Astrocyte (in vitro differentiated cells and primary cell): Measurements from ENCODE around the gene SNX3. TPM values are rescaled to one million over a fixed set of nuclear protein-coding genes. Genes with fewer than 3 reads are reported as not detected.
A peak's percentile ranks its signal among the peaks of the same experiment; 100 is the strongest.

Source experiments
- DNase-seq: peaks from one replicate; pipeline ENCODE4 v3.0.0-alpha.2; 2010; ENCODE audit warnings: low read depth
- FAIRE-seq: peaks from 2 replicates; lab custom pipeline; 2011; peaks lifted over from hg19 to GRCh38; lab: Jason Lieb, UNC
- H2AFZ ChIP-seq: 2 replicates; pipeline ENCODE4 v1.6.0; 2012; ENCODE audit warnings: low read depth, low read length, inconsistent platforms
- H3K27ac ChIP-seq: 2 replicates; pipeline ENCODE4 v1.5.1; 2011; ENCODE audit warnings: low read depth, low read length, inconsistent platforms
- H3K27me3 ChIP-seq: 2 replicates; pipeline ENCODE4 v1.6.0; 2011; ENCODE audit warnings: low read length, inconsistent platforms; ENCODE audit not compliant: insufficient read depth
- H3K36me3 ChIP-seq: 2 replicates; pipeline ENCODE4 v1.5.1; 2011; ENCODE audit warnings: low read length, inconsistent platforms; ENCODE audit not compliant: insufficient read depth
- H3K4me1 ChIP-seq: 2 replicates; pipeline ENCODE4 v1.5.1; 2011; ENCODE audit warnings: low read length, inconsistent platforms; ENCODE audit not compliant: insufficient read depth
- H3K4me2 ChIP-seq: 2 replicates; pipeline ENCODE4 v1.6.0; 2012; ENCODE audit warnings: low read length, inconsistent platforms
- H3K4me3 ChIP-seq: 2 replicates; pipeline ENCODE4 v1.5.1; 2011; ENCODE audit warnings: low read depth, mild to moderate bottlenecking, low read length, inconsistent platforms; ENCODE audit not compliant: insufficient read depth
- H3K79me2 ChIP-seq: 2 replicates; pipeline ENCODE4 v1.6.0; 2012; ENCODE audit warnings: mild to moderate bottlenecking, low read length, inconsistent platforms; ENCODE audit not compliant: insufficient read depth
- H3K9ac ChIP-seq: 2 replicates; pipeline ENCODE4 v1.6.0; 2012; ENCODE audit warnings: mild to moderate bottlenecking, low read length, inconsistent platforms
- H3K9me3 ChIP-seq: 2 replicates; pipeline ENCODE4 v1.5.1; 2012; ENCODE audit warnings: low read depth, mild to moderate bottlenecking, low read length, inconsistent platforms; ENCODE audit not compliant: insufficient read depth
- H4K20me1 ChIP-seq: 2 replicates; pipeline ENCODE4 v1.6.0; 2012; ENCODE audit warnings: low read length, inconsistent platforms; ENCODE audit not compliant: insufficient read depth
- H3K27ac Mint-ChIP-seq: one replicate; pipeline ENCODE4 v1.8.0; 2021; ENCODE audit warnings: mild to moderate bottlenecking, mixed read lengths; ENCODE audit not compliant: unreplicated experiment
- H3K27me3 Mint-ChIP-seq: one replicate; pipeline ENCODE4 v1.8.0; 2021; ENCODE audit warnings: low read depth, mixed read lengths; ENCODE audit not compliant: unreplicated experiment
- H3K36me3 Mint-ChIP-seq: one replicate; pipeline ENCODE4 v1.8.0; 2021; ENCODE audit warnings: low read depth, mixed read lengths; ENCODE audit not compliant: unreplicated experiment
- H3K4me1 Mint-ChIP-seq: one replicate; pipeline ENCODE4 v1.8.0; 2021; ENCODE audit warnings: low read depth, mixed read lengths; ENCODE audit not compliant: unreplicated experiment
- H3K4me3 Mint-ChIP-seq: one replicate; pipeline ENCODE4 v1.8.0; 2021; ENCODE audit warnings: mild to moderate bottlenecking, moderate library complexity, mixed read lengths; ENCODE audit not compliant: unreplicated experiment
- H3K9me3 Mint-ChIP-seq: one replicate; pipeline ENCODE4 v1.8.0; 2021; ENCODE audit warnings: mild to moderate bottlenecking, mixed read lengths; ENCODE audit not compliant: unreplicated experiment
- CTCF ChIP-seq: IDR thresholded peaks from 2 replicates; pipeline ENCODE4 v1.5.1; 2011; ENCODE audit warnings: low read depth, mild to moderate bottlenecking, inconsistent platforms, low read length, moderate library complexity; ENCODE audit not compliant: insufficient read depth
- EZH2 ChIP-seq: IDR thresholded peaks from 2 replicates; pipeline ENCODE4 v1.6.1; 2012; ENCODE audit warnings: mild to moderate bottlenecking, low read length, inconsistent platforms; ENCODE audit not compliant: insufficient read depth
- total RNA-seq: library from RNA; stranded (reverse); gene quantifications from 2 replicates; pipeline ENCODE4 v1.2.1, GENCODE V29; 2021

Gene SNX3
- total RNA-seq, 1 donor from 2014 or later: 165 TPM

- Histone ChIP-seq H3K9ac (no peak overlapping the region), H3K4me3 (no peak overlapping the region), H3K4me2 (peak overlapping the region; percentile 19), H2AFZ (no peak overlapping the region), H3K4me1 (no peaks in the 10 kb centered on the region), H3K36me3 (no peaks in the 10 kb centered on the region), H3K27ac (no peak overlapping the region), H4K20me1 (no peaks in the 10 kb centered on the region), H3K9me3 (no peaks in the 10 kb centered on the region), H3K27me3 (peaks cover 69% of the 10 kb centered on the region), H3K79me2 (no peaks in the 10 kb centered on the region)
- Mint-ChIP-seq H3K27me3 (peaks cover 87% of the 10 kb centered on the region), H3K36me3 (peaks cover 2% of the 10 kb centered on the region), H3K4me3 (peak overlapping the region; percentile 29), H3K4me1 (no peaks in the 10 kb centered on the region), H3K27ac (no peak overlapping the region), H3K9me3 (peaks cover 2% of the 10 kb centered on the region)
- no peak for FAIRE-seq
- no peak for DNase-seq
- TF ChIP-seq EZH2 (peak; percentile 33), CTCF (no peak)
Observed at GRCh38 chr6:108176281-108177089, 84.4 kb downstream of the SNX3 start.

- no peak for FAIRE-seq
- H3K4me3 Mint-ChIP-seq: peak overlapping the region; percentile 29
Observed at GRCh38 chr6:108175592-108176279, 85.1 kb downstream of the SNX3 start.

More at GRCh38 chr6:108175592-108176279, 85.1 kb downstream of the SNX3 start:
- Mint-ChIP-seq H3K27me3 (peaks cover 92% of the 10 kb centered on the region), H3K9me3 (peaks cover 6% of the 10 kb centered on the region), H3K36me3 (peaks cover 5% of the 10 kb centered on the region), H3K27ac (no peak overlapping the region), H3K4me1 (peaks cover 4% of the 10 kb centered on the region)
- no peak overlapping the region for H3K27ac ChIP-seq
- TF ChIP-seq CTCF (no peak), EZH2 (peak; percentile 75)
- H3K79me2 ChIP-seq: no peaks in the 10 kb centered on the region
- no peak overlapping the region for H3K9ac ChIP-seq
- no peaks in the 10 kb centered on the region for H3K4me1 ChIP-seq
- H3K4me2 ChIP-seq: peak overlapping the region; percentile 19
- no peak overlapping the region for H3K4me3 ChIP-seq
- H4K20me1 ChIP-seq: no peaks in the 10 kb centered on the region
- H3K36me3 ChIP-seq: no peaks in the 10 kb centered on the region
- no peaks in the 10 kb centered on the region for H3K9me3 ChIP-seq
- no peak overlapping the region for H2AFZ ChIP-seq
- H3K27me3 ChIP-seq: peaks cover 75% of the 10 kb centered on the region
- DNase-seq: no peak
